ENCODE measurements around the gene TEX52. TPM values are rescaled to one million over a fixed set of nuclear protein-coding genes. Genes with fewer than 3 reads are reported as not detected.

The TEX52 gene
- total and polyA plus RNA-seq, 2 of the 13 experiments (the other 11 are each of a cell fraction or from before 2014, with no cell fraction given), result 0.05 TPM; not detected in 1

DNA sequence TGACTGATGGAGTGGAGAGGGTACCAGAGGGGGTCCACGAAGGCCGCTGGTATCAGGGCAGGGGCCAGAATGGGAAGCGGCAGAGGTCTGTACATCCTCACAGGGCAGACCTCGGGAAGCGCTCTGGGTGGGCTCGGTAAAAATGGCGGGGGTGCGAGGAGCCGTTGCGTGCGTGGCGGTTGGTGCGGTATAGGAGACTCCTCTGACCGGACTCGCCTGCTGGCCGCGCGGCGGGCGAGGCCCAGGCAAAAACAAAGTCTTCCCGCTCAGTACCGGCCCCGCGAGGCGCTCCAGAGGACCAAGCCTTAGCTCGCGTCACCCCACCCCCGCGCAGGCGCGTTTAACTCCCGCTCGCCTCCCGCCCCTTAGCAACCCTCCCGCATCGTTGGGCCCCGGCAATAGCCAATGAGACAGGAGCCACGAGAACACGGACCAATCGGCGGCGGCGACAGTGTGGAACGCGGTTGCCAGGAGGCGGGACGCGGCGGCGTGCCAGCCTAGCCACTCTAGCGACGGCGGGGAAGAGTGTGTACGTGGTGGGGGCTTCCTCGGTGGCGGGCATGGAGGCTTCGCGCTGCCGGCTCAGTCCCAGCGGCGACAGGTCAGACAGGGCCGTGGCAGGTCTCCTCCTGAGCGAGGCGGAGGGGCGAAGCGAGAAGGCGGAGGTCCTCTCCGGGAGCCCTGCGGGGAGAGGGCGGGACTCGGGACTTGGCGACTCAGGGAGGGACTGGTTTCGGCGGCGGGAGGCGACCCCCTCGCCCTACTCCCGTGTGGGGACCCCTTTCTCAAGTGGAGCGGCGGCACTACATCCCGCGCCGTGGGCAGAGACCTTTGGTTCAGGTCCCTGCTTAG is 33.8 kb upstream of the TEX52 start, which contains the start of gene TULP3 (continued):
- TF ChIP-seq, protein P1, sequence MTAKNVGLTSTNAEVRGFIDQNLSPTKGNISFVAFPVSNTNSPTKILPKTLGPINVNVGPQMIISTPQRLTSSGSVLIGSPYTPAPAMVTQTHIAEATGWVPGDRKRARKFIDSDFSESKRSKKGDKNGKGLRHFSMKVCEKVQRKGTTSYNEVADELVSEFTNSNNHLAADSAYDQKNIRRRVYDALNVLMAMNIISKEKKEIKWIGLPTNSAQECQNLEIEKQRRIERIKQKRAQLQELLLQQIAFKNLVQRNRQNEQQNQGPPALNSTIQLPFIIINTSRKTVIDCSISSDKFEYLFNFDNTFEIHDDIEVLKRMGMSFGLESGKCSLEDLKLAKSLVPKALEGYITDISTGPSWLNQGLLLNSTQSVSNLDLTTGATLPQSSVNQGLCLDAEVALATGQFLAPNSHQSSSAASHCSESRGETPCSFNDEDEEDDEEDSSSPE (CRISPR knock-in tag; IDR thresholded peaks at IDR 0.05), result peak; percentile 93
- TF ChIP-seq ZFP36L1 (CRISPR knock-in tag; IDR thresholded peaks at IDR 0.05) (peak; percentile 10; the same call in 1 of the 2 replicates), ZNF709 (CRISPR knock-in tag; IDR thresholded peaks at IDR 0.05) (peak; percentile 94), KAT8 (CRISPR knock-in tag; IDR thresholded peaks at IDR 0.05) (peak; percentile 43), ZSCAN12 (CRISPR knock-in tag; IDR thresholded peaks at IDR 0.05) (no peak), HNRNPH1 (optimal IDR thresholded peaks at IDR 0.05; ENCODE audit: low read depth, low read length) (no peak), ZBTB3 (CRISPR knock-in tag; IDR thresholded peaks at IDR 0.05; ENCODE audit: borderline replicate concordance, low read depth) (no peak), SYNCRIP (IDR thresholded peaks at IDR 0.05; ENCODE audit: insufficient read depth, low read depth, low read length) (no peak), MBNL3 (CRISPR knock-in tag; conservative IDR thresholded peaks at IDR 0.05) (no peak), ZSCAN20 (CRISPR knock-in tag; IDR thresholded peaks at IDR 0.05; ENCODE audit: borderline replicate concordance) (no peak)
- TF ChIP-seq, protein P2, sequence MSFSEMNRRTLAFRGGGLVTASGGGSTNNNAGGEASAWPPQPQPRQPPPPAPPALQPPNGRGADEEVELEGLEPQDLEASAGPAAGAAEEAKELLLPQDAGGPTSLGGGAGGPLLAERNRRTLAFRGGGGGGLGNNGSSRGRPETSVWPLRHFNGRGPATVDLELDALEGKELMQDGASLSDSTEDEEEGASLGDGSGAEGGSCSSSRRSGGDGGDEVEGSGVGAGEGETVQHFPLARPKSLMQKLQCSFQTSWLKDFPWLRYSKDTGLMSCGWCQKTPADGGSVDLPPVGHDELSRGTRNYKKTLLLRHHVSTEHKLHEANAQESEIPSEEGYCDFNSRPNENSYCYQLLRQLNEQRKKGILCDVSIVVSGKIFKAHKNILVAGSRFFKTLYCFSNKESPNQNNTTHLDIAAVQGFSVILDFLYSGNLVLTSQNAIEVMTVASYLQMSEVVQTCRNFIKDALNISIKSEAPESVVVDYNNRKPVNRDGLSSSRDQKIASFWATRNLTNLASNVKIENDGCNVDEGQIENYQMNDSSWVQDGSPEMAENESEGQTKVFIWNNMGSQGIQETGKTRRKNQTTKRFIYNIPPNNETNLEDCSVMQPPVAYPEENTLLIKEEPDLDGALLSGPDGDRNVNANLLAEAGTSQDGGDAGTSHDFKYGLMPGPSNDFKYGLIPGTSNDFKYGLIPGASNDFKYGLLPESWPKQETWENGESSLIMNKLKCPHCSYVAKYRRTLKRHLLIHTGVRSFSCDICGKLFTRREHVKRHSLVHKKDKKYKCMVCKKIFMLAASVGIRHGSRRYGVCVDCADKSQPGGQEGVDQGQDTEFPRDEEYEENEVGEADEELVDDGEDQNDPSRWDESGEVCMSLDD (CRISPR knock-in tag; IDR thresholded peaks at IDR 0.05; ENCODE audit: borderline replicate concordance), result no peak; the same call in 1 of the 2 replicates
- TF ChIP-seq, protein P3, sequence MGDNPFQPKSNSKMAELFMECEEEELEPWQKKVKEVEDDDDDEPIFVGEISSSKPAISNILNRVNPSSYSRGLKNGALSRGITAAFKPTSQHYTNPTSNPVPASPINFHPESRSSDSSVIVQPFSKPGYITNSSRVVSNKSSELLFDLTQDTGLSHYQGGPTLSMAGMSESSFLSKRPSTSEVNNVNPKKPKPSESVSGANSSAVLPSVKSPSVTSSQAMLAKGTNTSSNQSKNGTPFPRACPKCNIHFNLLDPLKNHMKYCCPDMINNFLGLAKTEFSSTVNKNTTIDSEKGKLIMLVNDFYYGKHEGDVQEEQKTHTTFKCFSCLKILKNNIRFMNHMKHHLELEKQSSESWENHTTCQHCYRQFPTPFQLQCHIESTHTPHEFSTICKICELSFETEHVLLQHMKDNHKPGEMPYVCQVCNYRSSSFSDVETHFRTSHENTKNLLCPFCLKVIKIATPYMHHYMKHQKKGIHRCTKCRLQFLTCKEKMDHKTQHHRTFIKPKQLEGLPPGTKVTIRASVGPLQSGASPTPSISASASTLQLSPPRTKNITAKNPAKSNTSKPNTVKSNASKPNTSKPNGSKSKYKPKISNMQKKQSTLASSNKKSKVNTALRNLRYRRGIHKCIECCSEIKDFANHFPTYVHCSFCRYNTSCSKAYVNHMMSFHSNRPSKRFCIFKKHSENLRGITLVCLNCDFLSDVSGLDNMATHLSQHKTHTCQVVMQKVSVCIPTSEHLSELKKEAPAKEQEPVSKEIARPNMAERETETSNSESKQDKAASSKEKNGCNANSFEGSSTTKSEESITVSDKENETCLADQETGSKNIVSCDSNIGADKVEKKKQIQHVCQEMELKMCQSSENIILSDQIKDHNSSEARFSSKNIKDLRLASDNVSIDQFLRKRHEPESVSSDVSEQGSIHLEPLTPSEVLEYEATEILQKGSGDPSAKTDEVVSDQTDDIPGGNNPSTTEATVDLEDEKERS (CRISPR knock-in tag; IDR thresholded peaks at IDR 0.05), result peak; percentile 37; the same call in 1 of the 2 replicates
- TF ChIP-seq, protein P4, sequence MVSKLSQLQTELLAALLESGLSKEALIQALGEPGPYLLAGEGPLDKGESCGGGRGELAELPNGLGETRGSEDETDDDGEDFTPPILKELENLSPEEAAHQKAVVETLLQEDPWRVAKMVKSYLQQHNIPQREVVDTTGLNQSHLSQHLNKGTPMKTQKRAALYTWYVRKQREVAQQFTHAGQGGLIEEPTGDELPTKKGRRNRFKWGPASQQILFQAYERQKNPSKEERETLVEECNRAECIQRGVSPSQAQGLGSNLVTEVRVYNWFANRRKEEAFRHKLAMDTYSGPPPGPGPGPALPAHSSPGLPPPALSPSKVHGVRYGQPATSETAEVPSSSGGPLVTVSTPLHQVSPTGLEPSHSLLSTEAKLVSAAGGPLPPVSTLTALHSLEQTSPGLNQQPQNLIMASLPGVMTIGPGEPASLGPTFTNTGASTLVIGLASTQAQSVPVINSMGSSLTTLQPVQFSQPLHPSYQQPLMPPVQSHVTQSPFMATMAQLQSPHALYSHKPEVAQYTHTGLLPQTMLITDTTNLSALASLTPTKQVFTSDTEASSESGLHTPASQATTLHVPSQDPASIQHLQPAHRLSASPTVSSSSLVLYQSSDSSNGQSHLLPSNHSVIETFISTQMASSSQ (IDR thresholded peaks at IDR 0.05; ENCODE audit: low read depth), result no peak
- TF ChIP-seq, protein P4 (CRISPR knock-in tag; IDR thresholded peaks at IDR 0.05; ENCODE audit: borderline replicate concordance), result peak; percentile 56; the same call in 1 of the 2 replicates

Data from HepG2 (cell line).